Bronchial epithelial cell (primary cell): Measurements from ENCODE around the gene FTCD. TPM values are rescaled to one million over a fixed set of nuclear protein-coding genes. Genes with fewer than 3 reads are reported as not detected.
A peak's percentile ranks its signal among the peaks of the same experiment; 100 is the strongest.

Experiments
- DNase-seq: peaks from one replicate; pipeline ENCODE4 v3.0.0-alpha.2; 2010; ENCODE audit warnings: low read depth
- FAIRE-seq: peaks from 2 replicates; lab custom pipeline; 2011; peaks lifted over from hg19 to GRCh38; lab: Jason Lieb, UNC
- H3K27me3 ChIP-seq: 2 replicates; pipeline ENCODE4 v1.5.1; 2011; ENCODE audit warnings: low read length; ENCODE audit not compliant: control insufficient read depth, insufficient read depth
- H3K36me3 ChIP-seq: 2 replicates; pipeline ENCODE4 v1.5.1; 2011; ENCODE audit warnings: low read length; ENCODE audit not compliant: control insufficient read depth, insufficient read depth
- H3K4me3 ChIP-seq: 2 replicates; pipeline ENCODE4 v1.5.1; 2011; ENCODE audit warnings: mild to moderate bottlenecking, low read depth, low read length, control low read depth
- CTCF ChIP-seq: IDR thresholded peaks from 2 replicates; pipeline ENCODE4 v1.5.1; 2011; ENCODE audit warnings: mild to moderate bottlenecking, moderate library complexity, low read length, control low read depth, inconsistent platforms; ENCODE audit not compliant: insufficient read depth, severe bottlenecking
- total RNA-seq: library from RNA; depleted of rRNA; stranded (reverse); fragments of >200 nt; gene quantifications from 2 replicates; pipeline ENCODE4 v1.2.1, GENCODE V29; 2014

FTCD gene
- total RNA-seq, 1 donor from 2014 or later = not detected

- peaks cover 2% of the 10 kb centered on the region for H3K27me3 ChIP-seq
- no peak overlapping the region for H3K4me3 ChIP-seq
- H3K36me3 ChIP-seq = no peaks in the 10 kb centered on the region
- FAIRE-seq (no peak), DNase-seq (no peak)
- no peak for TF ChIP-seq CTCF
Observed at GRCh38 chr21:46100020-46100419, 55.4 kb downstream of the FTCD start.

- Histone ChIP-seq H3K4me3 (no peak overlapping the region), H3K27me3 (peaks cover 2% of the 10 kb centered on the region), H3K36me3 (no peaks in the 10 kb centered on the region)
- DNase-seq = no peak
- FAIRE-seq = no peak
- TF ChIP-seq CTCF = no peak
Observed at GRCh38 chr21:46099476-46099875, 55.9 kb downstream of the FTCD start.

- Histone ChIP-seq H3K27me3 (peaks cover 2% of the 10 kb centered on the region), H3K36me3 (no peaks in the 10 kb centered on the region), H3K4me3 (no peak overlapping the region)
- TF ChIP-seq CTCF = no peak
- DNase-seq (no peak), FAIRE-seq (no peak)
Observed at GRCh38 chr21:46098303-46099141, 56.9 kb downstream of the FTCD start.

- H3K4me3 ChIP-seq = no peak within 1 kb of the TSS
- no peak for FAIRE-seq
- H3K27me3 ChIP-seq = peaks cover 2% of the 10 kb centered on the region
- H3K36me3 ChIP-seq = no peaks in the 10 kb centered on the region
- no peak for DNase-seq
- TF ChIP-seq CTCF = no peak
Observed at GRCh38 chr21:46097336-46098293, 57.8 kb downstream of the FTCD start, which contains the start of gene COL6A2. COL6A2 (plus strand) TSS chr21:46098112.

GRCh38 chr21:46096596-46097335 lies 58.6 kb downstream of the FTCD start:
- no peak for DNase-seq
- peak; percentile 76 for FAIRE-seq
- peaks cover 2% of the 10 kb centered on the region for H3K27me3 ChIP-seq
- TF ChIP-seq CTCF = no peak
- H3K36me3 ChIP-seq = no peaks in the 10 kb centered on the region
- H3K4me3 ChIP-seq = no peak overlapping the region
